ENCODE results near the gene NUDT3.

GRCh38 chr6:34236443-34237315 lies 155.8 kb downstream of the NUDT3 start, which contains the start of gene HMGA1:
- no peak for TF ChIP-seq CTCF (IDR thresholded peaks at IDR 0.05; ENCODE audit: low read length)
- TF ChIP-seq EZH2 (optimal IDR thresholded peaks at IDR 0.05; ENCODE audit: low read depth, low read length), result no peak
